DMS153 (cell line): ENCODE measurements around the gene SIGLEC6.
A peak's percentile ranks its signal among the peaks of the same experiment; 100 is the strongest.

Experiments used
- DNase-seq: peaks from one replicate; lab custom pipeline; 2025; lab: John Stamatoyannopoulos, UW

The SIGLEC6 gene

DNA sequence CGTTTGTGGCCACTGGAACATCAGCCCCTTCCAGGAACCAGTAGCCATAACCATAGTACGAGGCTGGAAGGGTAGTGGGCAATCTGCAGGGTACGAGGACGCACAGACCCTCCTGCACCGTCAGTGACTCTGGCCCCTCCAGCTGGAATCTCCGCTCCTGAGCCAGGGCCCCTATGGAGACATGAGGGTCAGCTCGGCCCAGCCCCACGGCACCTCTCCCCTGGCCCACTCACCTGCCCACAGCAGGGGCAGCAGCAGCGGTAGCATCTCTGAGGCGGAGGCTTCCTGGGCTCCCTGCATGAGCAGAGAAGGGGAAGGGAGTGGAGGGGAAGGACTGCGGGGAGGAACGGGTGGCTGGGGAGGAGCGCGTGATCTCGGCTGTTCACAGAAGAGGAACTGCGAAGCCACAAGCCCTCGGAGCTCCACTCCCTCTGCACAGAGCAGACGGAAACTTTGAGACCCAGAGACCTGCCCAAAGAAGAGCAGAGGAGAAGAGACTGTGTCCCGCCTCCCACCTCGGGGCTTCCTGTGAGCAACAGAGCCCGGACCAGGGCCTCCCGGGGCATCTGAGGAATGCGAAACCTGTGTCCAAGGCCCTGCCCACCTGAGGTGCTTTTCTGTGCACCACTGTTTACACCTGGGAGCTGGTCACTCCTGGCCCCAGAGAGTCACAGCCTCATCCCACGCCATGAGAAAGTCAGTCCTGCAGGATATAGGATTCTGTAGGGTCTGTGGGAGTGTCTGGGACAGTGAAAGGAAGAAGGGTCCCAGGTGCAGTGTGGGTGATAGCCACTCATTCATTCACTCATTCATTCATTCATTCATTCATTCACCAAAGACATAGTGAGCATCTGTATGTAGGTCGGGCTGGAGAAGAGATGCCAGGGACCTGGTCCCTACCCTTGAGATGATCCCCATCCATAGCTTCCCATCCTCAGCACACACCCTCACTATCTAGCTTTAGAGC, at the start of gene SIGLEC6:
Gene SIGLEC6 (minus strand): TSS at position 322 of the 967 bp plus-strand sequence. CDS start 22 bp downstream, at position 300.
- DNase-seq, result no peak

DNA sequence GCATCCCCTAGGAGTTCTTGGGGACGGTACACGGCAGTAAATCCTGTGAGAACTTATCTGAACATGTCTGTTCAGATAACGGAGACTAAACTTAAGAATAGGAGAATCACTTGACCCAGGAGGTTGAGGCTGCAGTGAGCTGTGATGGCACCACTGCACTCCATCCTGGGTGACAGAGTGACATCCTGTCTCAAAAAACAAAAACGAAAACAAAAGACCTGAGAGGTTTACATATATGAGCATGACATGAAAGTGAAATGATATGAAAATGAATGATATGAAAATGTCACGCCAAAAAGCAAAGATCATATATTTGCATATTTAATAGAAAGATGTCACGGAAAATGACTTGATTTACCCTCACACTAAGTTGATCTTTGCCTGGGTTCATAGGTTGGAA, 45.4 kb upstream of the SIGLEC6 start:
- no peak for DNase-seq

DNA sequence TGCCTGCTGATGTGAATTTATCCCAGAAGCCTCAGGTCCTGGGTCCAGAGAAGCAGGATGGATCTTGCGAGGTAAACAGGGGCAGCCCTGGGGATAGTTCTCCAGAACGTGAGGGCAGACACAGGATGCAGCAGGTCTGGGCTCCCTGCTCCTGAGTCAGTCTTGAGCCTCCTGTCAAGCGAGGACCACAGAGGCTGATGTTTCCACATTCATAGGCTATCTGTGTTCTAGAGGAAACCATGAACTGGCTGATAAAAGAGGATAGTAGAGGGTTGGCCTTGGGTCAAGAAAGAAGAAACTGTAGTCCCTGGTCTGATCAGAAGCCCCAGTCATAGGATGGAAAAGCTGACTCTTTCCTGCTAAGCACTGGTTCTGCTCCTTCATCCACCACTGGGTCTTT, 41.9 kb upstream of the SIGLEC6 start:
- DNase-seq, result no peak

DNA sequence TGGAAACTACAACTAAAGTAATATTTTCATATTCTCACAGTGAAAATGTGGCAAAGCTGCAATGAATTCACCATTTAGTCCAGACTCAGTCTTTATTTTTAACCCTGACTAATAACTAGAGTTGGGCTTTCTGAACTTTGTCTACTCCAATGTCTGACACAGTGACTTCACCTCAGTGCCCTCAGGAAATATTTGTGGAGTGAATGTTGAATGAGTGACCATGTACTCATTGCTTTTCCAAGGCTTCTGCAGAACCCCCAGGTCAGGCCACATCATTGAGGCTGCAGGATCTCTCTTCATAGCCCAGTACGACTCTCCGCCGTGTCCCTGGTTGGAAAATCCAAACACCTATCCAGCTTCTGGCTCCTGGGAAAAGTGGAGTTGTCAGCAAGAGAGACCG, 41.4 kb upstream of the SIGLEC6 start:
- DNase-seq, result no peak

DNA sequence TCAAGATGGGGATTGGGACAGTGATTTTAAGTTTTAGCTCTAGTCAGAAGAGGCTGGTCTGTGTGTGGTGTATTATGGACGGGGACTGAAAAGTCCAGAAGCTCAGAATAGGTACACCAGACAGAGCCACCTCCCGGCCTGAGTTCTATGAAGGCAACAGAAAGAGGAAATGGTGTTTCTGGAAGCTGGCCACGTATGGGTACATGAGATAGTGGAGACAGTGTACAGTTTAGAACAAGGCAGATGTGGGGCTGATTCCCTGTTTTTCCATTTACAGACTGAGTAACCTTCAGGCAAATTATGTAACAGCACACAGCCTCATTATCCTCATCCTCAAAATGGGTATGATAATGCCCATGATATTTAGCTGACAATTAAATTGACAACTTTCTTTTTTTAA, 40.9 kb upstream of the SIGLEC6 start:
- DNase-seq, result no peak

DNA sequence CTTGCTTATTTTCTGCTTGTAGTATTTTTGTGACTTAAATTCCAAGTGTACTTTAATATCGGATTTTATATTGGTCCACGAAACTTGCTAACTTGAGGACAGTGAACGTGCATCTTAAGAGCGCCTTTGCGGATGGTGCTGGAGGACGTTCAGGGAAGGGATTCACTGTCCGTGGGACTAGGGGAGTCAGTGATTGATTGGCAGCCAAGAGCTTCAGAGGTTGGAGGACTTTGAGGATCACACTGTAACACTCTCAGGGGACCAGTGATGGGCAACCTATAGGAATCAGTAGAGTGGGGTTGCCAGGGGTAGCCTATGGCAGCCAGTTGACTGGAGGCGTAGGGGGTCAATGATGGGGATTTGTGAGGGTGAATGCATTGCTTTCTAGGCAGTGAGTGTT, 40.1 kb upstream of the SIGLEC6 start:
- no peak for DNase-seq

DNA sequence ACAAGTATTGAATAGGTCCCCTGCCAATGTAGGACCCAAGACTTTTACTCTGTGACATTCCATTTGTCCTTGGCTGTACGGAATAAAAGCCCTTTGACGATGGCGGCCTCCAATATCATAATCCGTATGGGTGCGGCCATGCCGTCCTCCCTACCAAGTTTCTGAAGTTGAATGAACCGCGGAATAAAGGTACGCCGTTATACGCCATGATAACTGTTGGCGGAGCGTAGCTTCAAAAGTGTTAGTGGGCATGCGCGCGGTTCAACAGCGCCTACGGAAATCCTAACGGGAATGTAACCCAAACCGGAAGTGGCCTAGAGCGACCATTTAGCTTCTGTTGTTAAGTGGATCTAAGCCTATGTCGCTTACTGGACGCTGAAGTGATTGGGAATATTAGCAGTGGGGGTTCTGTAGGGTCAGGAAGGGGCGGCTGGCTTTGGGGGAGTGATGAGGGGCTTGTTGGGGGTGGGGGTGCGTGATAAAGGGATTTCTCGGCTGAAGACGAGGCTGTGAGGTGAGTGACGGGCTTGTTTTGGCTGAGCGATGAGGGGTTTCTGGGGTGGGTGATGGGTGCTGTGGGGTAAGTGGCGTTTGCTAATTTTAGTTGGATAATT, 39.6 kb upstream of the SIGLEC6 start, which contains the start of gene ZNF175:
Gene ZNF175 (plus strand): TSS at position 322 of the 614 bp plus-strand sequence. CDS start 2,047 bp downstream, outside the sequence.
- peak; percentile 94 for DNase-seq

DNA sequence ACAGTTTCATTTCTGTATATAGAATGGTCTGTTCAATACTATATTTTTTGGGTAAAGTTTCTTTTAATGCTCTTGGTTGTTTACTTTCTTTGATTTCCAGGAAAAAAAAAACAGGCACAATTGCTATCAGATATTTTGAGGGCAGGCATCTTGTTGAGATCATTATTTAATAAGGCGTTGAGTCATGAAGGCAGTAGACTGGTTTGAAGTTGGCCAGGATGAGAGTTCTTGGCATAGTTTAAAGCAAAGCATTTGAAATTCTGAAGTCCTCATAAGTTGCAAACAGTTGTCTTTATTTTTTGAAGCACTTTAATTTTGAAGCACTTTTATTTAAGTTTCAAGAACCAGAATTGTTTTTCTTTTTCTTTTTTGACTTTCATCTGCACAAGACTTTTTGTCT, 37.0 kb upstream of the SIGLEC6 start:
- DNase-seq, result no peak

DNA sequence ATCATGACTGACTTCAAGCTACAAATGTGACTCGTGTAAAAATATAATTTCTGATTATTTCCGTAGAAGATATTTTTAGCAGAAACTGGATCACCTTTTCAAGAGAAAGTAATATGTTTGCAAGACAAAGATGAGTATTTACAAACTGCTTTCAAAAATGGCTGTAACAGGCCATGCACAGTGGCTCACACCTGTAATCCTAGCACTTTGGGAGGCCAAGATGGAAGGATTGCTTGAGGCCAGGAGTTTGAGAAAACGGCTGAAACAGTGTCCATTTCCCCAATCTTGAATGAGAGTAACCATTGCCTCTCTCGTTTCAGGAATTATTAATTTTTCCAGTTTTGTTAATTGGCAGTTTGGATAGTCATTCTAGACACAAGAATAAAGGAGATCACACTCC, 36.1 kb upstream of the SIGLEC6 start:
- DNase-seq, result no peak

DNA sequence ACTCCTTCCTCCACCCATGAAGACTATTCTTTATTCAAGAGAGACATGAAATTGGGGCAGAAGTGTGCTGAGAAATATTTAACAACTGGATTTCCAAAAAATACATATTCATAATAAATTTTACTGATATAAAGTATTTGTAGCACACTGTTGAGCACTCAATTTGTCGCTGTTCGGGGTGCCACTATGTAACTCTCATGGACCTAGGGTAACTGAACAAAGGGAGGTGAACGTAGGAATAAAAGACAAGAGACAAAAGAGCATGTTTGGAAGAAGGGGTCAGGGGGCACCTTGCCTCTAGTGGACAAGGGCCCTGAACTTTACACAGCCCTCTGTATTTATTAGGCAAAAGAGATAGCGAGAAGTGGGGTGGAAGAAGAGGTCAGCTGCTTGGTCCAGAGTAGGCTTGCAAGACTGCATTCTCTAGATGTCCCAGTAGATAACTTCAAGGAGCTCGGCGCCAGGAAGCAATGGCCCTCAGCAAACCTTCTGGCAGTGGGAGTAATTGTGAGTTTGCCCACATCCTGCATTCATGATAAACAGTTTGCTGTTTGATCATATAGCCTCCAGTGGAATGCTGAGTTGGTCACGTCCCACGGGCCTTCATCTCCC, 35.1 kb upstream of the SIGLEC6 start:
- DNase-seq, result no peak

DNA sequence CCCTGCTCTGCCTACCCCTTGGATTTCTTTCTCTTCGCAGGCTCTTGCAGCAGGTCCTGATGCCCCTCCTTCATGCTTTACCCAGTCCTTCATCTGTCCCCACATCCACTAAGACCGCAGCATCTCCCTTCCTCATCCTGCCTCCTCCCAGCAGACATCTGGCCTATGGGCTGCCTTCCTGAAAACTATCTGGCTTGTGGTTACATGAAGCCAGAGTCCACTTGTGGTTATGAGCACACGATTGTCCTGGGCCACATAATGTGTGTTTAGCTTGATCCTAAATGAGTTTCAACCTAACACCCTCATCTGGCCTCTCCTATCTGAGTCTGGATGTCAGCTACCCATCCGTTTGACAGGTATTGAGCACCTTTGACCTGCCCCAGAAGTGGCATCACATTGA, 34.1 kb upstream of the SIGLEC6 start:
- no peak for DNase-seq

DNA sequence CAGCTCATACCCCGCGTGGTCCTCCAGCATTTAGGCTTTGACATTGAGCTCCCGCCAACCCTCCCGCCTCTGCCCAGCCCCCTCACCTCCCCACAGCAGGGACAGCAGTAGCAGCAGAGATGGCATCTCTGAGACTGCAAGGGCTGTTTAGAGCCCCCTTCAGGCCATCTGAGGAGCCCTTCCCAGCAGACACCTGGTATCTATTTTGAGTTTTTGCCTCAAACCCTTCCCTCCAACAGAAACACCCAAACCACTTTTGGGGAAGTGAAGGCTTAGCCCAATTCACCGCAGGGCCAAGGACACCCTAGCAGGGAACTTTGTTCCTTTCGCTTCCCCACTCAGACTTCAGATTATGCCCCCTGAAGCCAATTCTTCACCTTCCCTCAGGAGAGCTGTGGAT, 33.3 kb upstream of the SIGLEC6 start:
- DNase-seq, result no peak

DNA sequence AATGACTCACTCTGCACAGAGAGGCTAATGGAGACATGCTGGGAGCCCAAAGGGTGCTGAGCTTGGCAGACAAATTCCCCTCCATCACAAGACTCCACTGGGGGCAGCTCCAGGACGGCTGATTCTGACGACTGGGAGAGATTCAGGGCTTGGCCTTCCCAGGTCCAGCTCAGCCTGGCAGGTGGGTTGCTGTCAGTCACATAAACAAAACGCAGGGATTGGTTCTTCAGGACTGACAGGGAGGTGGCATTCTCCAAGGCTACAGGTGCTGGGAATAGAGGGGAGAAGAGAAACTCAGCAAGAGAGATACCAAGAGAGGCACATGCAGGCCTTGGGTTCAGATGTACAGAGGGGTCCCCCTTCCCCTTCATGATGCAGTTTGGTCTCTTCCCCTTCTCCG, 28.9 kb upstream of the SIGLEC6 start:
- no peak for DNase-seq

DNA sequence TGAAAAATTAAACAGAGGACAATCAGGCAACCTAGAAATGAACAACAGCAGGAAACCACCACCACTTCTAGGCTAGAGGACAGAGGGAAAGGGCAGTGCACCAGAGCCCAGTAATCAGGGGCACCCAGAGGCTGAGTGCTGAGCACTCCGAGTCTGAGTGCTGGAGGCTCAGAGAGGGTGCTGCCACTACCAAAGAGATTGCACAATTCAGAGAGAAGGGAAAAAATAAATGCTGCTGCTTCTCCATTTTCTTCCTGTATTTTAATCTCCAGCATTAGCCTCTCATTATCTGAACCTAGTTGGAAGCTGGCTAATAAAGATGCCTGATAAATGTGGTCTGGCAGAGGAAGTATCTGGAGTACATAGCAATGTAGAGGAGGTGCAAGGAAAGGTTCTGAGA, 27.8 kb upstream of the SIGLEC6 start:
- DNase-seq, result no peak

DNA sequence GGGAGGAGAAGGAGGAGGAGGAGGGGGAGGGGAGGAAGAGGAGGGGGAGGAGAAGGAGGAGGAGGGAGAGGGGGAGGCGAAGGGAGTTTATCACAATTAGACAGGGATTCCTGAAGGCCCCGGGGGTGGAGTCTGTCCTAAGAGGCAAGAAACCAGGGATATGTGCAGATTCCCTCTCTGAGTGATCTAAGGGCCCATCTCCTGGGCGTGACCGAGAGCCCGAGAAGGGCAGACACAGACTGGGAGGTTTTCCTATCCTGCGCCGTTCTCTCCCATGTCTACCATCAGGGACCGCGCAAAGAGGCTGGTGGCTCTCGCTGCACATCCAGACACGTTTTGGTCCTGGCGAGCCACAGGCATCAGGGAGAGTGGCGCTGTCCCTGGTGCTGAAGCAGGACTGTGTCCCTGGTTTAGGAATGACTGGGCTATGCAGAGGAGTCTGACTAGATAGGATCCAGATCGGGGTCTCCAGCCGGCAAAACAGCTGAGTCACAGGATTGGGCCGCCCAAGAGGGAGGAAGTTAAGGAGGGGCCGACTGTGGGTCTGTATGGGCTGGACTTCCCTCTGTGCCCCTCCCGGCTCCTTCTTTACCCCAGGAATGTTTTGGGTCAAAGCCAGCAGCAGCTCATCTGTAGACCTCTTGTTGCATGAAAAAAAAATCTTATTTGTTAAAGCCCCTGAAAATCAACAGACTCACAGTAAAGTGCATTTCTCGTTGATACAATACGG, 21.7 kb upstream of the SIGLEC6 start:
- no peak for DNase-seq

DNA sequence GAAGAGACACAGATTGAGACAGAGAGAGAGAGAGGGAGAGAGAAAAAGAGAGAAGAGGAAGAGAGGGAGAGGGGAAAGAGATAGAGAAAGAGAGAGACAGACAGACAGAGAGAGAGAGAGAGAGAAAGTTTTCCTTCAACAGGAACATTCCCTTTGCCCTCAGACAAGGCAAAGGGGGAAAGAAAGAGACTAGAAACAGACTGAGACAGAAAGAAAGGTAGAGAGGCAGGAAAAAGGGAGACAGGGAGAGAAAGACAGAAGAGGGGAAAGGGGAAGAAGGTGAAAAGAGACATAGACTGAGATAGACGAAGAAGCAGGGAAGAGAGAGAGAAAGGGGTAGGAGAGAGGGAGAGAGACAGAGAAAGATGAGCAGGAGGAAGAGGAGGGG, 21.1 kb upstream of the SIGLEC6 start:
- no peak for DNase-seq

DNA sequence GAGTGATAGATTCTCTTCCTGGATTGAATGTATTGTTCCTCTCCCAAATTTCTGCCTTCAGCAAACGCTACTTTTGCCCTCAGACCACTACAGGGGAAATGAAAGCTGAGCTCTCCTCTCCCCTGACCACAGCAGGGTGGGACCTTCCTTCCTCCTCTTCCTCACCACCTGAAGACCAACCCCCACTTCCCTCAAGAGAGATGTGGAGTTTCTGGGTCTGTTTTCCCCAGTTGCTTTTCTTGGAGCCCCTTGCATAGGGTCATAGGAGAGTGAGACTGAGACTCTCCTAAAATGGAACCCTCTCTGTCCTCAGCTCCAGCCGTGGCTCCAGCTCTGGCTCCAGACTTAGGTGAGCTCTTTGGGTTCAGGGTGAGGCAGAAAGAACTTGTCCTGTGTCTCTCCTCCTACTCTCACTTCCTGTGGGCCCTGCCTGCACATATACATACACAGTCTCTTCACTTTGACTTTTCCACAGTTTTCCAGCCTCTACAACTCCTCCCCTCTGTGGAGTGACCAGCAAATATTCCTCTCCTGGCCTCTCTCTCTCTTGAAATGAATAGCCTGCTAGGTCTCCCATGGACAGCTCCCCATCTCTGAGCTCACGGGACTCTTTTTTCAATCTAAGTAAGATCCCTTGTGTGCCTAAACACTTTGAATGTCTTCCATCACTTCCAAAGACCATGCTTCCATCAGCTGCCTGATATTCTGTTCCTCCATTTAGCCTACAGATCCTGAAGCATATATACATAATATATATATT, 20.4 kb upstream of the SIGLEC6 start:
- no peak for DNase-seq

DNA sequence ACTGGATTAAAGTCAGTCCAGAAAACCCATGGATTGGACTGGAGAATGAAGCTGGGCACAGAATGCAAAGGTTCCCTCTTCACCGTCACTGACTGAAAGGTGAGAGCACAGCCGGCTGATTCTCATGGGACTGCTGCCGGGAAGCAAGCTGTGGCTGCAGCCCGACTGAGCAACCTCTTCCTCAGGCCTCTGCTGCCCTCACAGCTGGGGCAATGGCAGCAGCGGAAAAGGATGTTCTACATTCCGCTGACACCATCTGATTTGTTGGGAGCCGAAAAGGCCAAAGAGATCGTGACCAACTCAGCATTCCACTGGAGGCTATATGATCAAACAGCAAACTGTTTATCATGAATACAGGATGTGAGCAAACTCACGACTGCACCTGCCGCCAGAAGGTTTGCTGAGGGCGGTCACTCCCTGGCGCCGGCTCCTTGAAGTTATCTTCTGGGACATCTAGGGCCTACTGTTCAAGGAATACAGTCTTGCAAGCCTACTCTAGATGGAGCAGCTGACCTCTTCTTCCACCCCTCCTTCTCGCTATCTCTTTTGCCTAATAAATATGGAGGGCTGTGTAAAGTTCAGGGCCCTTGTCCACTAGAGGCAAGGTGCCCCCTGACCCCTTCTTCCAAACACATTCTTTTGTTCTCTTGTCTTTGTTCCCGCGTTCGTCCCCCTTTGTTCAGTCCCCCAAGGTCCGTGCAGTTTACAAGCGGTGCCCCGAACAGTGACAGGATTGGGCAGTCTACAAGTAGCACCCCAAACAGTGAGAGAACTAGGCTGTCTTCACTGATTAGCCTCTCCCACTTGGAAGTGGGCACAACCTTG, 19.6 kb upstream of the SIGLEC6 start:
- DNase-seq, result no peak

DNA sequence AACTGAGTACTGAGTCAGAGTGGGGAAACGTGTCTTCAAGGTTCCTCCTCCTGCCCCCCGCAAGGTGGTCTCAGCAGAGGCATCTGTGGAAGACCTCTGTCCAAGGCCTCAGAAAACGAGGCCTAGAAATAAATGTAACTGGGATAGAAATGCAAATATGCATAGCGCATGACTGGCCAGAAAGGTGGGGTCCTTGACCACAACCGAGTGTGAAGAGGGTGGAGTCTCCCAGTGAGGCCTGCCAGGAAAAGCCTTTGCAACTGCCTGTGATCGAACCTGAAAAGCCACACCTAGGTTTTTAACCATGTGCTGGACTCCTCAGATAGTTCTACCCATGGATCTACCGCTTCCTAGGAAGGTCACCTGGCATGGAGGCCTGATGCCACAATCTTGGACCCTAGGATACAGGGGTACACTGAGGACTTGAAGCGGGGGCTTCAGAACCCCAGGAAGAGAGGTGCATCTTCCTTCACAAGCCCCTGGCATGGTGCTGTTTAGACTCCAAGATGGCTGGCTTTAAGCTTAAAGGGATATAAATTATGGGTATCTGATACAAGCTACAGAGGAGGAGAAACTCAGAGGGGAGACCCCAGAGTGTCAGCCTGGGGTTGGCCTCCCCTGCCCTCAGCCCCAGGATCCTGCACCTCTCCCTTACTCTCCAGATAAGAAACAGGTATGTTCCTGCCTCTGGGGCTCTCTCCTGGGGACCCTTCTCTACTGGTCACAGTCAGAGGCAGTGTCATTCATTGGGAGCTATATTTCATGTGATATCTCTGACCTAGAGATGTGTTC, 18.3 kb upstream of the SIGLEC6 start:
- no peak for DNase-seq

DNA sequence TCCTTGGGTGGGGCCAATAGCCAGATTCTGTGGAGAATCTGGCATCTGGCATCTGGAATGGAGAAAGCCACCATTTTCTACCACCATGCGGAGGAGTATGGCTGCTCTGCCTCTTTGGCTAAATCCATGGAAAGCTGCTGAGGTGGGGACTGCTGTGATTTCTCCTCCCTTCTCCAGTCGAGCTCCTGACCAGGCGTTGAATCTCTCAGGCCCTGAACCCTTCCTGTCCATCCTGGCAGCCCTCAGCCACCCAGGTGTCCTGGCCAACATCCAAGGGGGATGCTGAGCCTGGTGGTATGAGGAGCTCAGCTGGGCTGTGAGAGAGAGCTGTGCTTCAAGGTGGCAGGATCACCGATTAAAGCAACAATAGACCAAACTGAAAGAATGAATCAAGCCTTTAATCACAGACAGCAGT, 17.4 kb upstream of the SIGLEC6 start:
- no peak for DNase-seq
